Purkinje cell (primary cell): Measurements from ENCODE around the gene ZNF420. TPM values are rescaled to one million over a fixed set of nuclear protein-coding genes. Genes with fewer than 3 reads are reported as not detected.

Experiments used
- polyA plus RNA-seq: library from polyadenylated mRNA; unstranded; fragments of >200 nt; fragmentation: Nextera tagmentation; gene quantifications from 2 replicates; pipeline ENCODE4 v1.2.1, GENCODE V29; 2014

ZNF420 gene
- polyA plus RNA-seq = 37.0 and 44.0 TPM in 2 replicates

DNA sequence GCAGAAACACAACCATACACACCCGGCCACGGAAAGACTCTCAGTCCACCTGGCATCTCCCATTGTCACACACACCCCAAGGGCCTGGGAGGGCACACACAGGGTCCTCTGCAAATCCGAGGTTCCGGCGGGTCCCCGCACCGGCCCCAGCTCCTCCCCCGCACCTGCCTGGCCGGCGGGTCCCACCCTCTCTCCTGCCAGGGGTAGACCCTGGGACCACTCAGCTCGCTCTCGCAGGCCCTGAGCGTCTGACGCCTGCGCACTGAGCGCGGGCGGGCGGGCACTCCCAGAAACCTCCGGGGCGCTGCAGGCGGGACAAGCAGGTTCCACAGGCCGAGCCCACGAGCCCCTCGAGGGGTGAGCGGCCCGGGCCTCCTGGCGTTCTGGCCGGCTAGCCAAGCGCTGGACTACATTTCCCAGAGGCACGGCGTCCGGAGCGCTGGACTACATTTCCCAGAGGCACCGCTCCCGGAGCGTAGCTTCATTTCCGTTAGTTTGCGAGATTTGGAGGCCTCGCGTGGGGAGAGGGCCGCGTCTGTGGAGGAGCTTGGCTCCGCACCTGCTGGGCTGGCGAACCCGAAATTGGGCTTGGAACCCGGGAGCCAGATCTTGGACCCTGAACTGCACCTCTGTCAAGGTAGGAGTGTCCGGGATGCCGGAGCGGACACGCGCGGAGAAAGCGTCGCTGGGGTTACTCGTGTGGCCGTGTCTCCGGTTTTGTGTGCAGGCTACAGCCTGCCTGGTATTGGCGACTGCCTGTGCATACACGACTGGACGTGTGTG lies at the start of gene ZNF420:
TSS of gene ZNF420 (plus strand) at position 500 of the 783 bp plus-strand sequence. CDS start 10,686 bp downstream, outside the sequence.

DNA sequence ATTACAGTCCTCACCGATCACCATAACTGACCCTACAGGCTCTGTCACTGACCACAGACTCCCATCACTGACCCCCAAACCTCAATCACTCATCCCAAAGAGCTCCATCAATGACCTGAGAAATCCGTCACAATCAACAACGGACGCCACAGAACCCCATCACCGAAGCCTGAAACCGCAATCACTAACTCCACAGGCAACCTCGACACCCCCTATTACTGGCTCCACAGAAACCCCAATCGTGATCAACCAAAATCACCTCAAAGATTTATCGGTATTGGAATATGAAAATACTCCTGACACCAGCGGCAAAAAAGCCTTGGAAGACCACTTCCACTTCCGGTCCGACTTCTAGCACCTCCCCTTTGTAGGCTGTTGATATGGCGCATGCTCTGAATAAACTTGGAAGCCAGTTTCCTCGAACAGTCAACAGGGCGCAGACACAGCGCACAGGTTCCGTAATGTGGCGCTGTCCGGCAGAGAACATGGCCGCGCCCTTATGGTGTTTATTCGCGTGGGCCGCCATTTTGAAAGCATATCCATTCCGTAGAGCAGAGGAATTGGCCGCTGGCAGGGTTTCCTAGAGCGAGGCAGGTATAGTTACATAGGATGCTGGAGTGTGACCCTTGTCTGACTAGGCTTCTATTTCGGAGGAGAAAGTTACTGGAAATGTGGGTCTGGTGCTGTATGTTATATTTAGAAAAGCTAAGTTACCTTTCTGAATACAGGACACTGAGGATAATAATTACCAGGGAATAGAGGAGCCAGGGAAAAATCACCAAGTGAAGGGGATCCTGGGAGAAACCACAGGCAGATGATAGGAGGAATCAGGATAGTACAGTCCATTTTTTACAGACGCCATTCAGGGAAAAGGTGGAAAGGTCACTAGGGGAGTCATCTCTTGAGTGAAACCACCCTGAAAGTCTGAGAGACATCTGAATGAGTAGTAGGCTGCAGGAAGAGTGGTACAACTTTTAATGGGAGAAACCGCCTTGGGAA lies 94.4 kb downstream of the ZNF420 start, which contains the start of gene ZNF585A:
TSS of gene ZNF585A (minus strand) at position 328 of the 999 bp plus-strand sequence. CDS start 2,785 bp downstream, outside the sequence.

Other genes starting within 250 kb of the ZNF420 start
- 5.0 and 6.5 TPM in 2 replicates for gene ZNF790, start 240.0 kb upstream of the ZNF420 start, polyA plus RNA-seq
- gene ZNF345, start 227.6 kb upstream of the ZNF420 start, polyA plus RNA-seq = 9.2 and 11.3 TPM in 2 replicates
- gene ZNF829, start 162.1 kb upstream of the ZNF420 start, polyA plus RNA-seq = 3.0 and 4.5 TPM in 2 replicates
- 8.0 and 13.4 TPM in 2 replicates for gene ZNF568, start 162.1 kb upstream of the ZNF420 start, polyA plus RNA-seq
- gene ZNF585A, start 94.3 kb downstream of the ZNF420 start, polyA plus RNA-seq = 16.9 and 30.9 TPM in 2 replicates
- 5.0 and 9.5 TPM in 2 replicates for gene ZNF585B, start 132.1 kb downstream of the ZNF420 start, polyA plus RNA-seq
- gene ZNF383, start 139.8 kb downstream of the ZNF420 start, polyA plus RNA-seq = 5.3 and 7.4 TPM in 2 replicates